ENCODE results near the gene ALDH3B2.
"Not testable (repeated sequence)": the region's sequence is repeated elsewhere in the genome, so short reads cannot be mapped to it uniquely, and the experiment has no call there.

The ALDH3B2 gene

GRCh38 chr11:67660752-67661151, 13.7 kb downstream of the ALDH3B2 start:
- not testable (repeated sequence) for DNase-seq

GRCh38 chr11:67659651-67660165, 14.7 kb downstream of the ALDH3B2 start:
- not testable (repeated sequence) for DNase-seq

- no peak for DNase-seq
Observed at GRCh38 chr11:67657300-67657699, 17.1 kb downstream of the ALDH3B2 start.

- no peak for DNase-seq
Observed at GRCh38 chr11:67656278-67656922, 18.0 kb downstream of the ALDH3B2 start.

- DNase-seq, result no peak
Observed at GRCh38 chr11:67654225-67654624, 20.2 kb downstream of the ALDH3B2 start.

GRCh38 chr11:67652965-67653845, 21.2 kb downstream of the ALDH3B2 start:
- no peak for DNase-seq

- no peak for DNase-seq
Observed at GRCh38 chr11:67651976-67652781, 22.2 kb downstream of the ALDH3B2 start.

- DNase-seq, result no peak
Observed at GRCh38 chr11:67649634-67650510, 24.6 kb downstream of the ALDH3B2 start.

- peak in 1 of 2 donors; percentile 33 for DNase-seq
Observed at GRCh38 chr11:67648796-67649613, 25.4 kb downstream of the ALDH3B2 start.

- DNase-seq, result peak; percentile 60
Observed at GRCh38 chr11:67648140-67648795, 26.2 kb downstream of the ALDH3B2 start.

GRCh38 chr11:67647471-67647870, 27.0 kb downstream of the ALDH3B2 start:
- DNase-seq, result no peak

- peak; percentile 56 to 63 for DNase-seq
Observed at GRCh38 chr11:67646535-67647336, 27.7 kb downstream of the ALDH3B2 start.

- no peak for DNase-seq
Observed at GRCh38 chr11:67645521-67646461, 28.6 kb downstream of the ALDH3B2 start.

GRCh38 chr11:67644472-67645418, 29.7 kb downstream of the ALDH3B2 start:
- no peak for DNase-seq

GRCh38 chr11:67644042-67644441, 30.4 kb downstream of the ALDH3B2 start:
- DNase-seq, result no peak

- DNase-seq, result no peak
Observed at GRCh38 chr11:67642173-67643120, 32.0 kb downstream of the ALDH3B2 start.

Measured in CD4-positive, alpha-beta T cell treated with Interferon alpha-2 for 1 hour (primary cell).